Kidney tubule cell (primary cell): ENCODE results near the gene GRIK4.
A peak's percentile ranks its signal among the peaks of the same experiment; 100 is the strongest.
"Not testable (repeated sequence)": the region's sequence is repeated elsewhere in the genome, so short reads cannot be mapped to it uniquely, and the experiment has no call there.

Experiments used
- DNase-seq: peaks from one replicate; pipeline ENCODE4 v3.0.0-alpha.2; 2018; ENCODE audit warnings: low spot score

Gene GRIK4, protein sequence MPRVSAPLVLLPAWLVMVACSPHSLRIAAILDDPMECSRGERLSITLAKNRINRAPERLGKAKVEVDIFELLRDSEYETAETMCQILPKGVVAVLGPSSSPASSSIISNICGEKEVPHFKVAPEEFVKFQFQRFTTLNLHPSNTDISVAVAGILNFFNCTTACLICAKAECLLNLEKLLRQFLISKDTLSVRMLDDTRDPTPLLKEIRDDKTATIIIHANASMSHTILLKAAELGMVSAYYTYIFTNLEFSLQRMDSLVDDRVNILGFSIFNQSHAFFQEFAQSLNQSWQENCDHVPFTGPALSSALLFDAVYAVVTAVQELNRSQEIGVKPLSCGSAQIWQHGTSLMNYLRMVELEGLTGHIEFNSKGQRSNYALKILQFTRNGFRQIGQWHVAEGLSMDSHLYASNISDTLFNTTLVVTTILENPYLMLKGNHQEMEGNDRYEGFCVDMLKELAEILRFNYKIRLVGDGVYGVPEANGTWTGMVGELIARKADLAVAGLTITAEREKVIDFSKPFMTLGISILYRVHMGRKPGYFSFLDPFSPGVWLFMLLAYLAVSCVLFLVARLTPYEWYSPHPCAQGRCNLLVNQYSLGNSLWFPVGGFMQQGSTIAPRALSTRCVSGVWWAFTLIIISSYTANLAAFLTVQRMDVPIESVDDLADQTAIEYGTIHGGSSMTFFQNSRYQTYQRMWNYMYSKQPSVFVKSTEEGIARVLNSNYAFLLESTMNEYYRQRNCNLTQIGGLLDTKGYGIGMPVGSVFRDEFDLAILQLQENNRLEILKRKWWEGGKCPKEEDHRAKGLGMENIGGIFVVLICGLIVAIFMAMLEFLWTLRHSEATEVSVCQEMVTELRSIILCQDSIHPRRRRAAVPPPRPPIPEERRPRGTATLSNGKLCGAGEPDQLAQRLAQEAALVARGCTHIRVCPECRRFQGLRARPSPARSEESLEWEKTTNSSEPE

DNA sequence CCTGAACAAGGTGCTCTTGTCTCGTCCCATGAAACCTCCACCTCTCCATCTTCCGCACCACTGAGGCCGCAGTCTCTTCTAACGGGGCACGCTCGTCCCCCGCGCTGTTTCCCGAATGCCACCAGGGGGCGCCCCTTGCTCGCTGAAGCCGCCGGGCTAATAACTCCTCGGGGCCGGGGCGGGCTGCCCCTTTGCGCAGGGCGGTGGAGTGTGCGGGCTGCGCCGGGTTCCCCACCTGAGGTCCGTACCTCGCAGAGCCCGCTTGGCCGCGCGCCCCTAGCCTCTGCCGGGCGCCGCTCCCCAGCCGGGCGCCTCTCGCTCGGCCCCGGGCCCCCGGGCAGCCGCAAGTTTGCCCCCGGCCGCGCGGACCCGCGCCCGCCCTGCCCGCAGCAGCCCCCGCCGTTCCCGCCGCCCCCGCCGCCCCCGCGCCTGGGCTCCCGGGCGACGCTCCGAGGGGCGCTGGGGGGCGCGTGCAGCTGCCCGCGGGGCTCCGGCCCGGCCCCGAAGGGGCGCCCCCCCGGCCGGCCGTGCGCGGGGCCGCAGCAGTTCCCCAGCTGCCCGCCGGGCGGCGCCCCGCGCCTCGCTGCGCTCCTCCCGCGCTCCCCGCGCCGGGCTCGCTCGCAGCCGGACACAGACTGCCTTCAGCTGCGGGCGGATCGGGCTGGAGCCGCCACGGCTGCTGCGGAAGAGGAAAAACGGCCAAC lies at the start of gene GRIK4:
GRIK4 (plus strand) TSS at position 633 of the 704 bp plus-strand sequence. CDS start 148,571 bp downstream, outside the sequence.
- peak; percentile 71 for DNase-seq

DNA sequence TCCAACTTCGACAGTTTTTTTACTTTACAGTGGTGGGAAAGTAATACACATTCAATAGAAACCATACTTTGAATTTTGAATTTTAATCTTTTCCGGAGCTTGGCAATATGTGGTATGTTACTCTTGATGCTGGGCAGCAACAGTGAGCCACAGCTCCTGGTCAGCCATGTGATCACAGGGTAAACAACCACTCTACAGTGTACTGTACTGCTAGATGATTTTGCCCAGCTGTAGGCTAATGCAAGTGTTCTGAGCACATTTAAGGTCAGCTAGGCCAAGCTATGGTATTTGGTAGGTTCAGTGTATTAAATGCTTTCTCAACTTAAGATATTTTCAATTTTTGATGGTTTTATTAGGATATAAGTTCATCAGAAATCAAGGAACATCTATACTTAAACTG lies 48.7 kb upstream of the GRIK4 start:
- DNase-seq = no peak

DNA sequence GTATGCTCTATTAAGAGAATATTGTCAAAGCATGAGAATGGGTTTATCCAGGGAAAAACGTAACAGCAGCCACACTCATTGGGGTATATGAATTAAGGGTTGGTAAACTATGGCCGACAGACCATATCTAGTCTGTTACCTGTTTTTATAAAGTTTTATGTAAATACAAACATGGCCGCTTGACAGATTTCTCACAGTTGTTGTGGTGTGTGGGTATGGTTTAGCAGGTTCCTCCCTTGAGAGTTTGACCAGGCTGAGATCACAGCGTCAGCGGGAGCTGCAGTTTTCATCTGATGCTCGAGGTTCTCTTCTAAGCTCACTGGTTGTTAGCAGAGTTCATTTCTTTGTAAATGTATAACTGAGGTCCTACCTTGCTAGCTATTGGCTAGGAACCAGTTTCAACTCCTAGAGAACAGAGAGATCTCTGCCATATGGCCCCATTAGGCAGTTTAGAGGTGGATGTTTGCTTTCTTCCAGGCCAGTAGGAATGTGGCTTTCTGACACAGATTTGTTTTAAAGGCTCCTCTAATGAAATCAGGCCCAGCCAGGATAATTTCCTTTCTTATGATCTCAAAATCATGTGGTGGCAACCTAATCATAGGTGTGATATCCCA lies 45.5 kb upstream of the GRIK4 start:
- DNase-seq = no peak

DNA sequence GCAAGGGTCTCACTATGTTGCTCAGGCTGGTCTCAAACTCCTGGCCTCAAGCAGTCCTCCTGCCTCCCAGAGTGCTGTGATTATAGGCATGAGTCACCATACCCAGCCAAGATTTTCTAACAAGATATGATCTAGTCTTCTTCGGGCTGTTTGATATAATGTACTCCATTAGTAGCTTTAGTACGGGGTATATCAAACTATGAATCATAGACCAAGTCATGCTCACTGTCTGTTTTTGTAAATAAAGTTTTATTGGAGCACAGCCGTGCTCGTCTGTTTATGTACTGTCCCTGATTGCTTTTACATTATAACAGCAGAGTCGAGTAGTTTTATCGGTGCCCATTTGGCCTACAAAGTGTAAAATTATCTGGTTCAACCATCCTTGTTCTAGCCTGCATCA lies 43.9 kb upstream of the GRIK4 start:
- DNase-seq = no peak

DNA sequence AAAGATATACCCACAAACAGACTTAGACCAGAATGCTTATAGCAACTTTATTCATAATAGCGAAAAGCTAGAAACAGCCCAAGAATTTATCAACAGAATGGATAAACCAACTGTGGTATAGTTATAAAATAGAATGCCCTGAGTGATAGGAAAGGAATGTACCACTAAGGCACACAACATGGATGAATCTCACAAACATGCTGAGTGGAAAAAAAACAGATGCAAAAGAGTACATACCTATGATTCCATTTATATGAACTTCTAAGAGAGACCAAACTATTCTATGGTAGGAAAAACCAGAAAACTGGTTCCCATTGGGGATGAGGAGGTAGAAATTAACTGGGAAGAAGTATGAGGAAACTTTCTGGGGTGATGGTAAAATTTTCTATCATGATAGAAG lies 40.4 kb upstream of the GRIK4 start:
- peak; percentile 38 for DNase-seq

DNA sequence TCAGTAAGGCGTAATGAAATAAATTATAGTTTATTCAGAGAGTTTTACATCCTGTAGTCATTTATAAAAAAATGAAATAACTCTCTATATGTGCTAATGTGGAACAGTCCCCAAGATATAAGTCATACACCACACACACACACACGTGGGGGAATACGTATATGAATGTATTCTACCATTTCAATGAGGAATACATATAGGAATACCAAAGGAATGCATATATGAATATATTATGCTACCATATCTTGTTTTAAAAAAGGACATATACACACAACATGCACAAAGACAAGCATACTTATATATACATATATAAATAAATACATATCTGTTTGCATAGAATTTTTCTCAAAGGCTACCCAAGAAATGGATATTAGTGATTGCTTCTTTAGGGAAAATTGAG lies 39.6 kb upstream of the GRIK4 start:
- no peak for DNase-seq

DNA sequence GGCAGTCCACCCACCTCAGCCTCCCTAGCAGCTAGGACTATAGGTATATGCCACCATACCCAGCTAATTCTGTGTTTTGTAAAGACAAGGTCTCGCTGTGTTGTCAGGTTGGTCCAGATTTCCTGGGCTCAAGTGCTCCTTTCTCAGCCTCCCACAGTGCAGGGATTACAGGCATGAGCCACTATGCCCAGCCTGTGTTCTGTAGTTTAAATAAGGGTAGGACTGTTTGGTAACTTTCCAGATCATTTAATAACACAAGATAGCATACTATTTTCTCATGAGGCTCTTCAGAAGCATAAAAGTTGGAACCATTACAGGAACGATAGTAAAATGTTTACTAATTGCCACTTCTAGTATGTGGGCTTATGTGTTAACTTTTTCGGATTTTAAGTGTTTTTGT lies 38.0 kb upstream of the GRIK4 start:
- no peak for DNase-seq

DNA sequence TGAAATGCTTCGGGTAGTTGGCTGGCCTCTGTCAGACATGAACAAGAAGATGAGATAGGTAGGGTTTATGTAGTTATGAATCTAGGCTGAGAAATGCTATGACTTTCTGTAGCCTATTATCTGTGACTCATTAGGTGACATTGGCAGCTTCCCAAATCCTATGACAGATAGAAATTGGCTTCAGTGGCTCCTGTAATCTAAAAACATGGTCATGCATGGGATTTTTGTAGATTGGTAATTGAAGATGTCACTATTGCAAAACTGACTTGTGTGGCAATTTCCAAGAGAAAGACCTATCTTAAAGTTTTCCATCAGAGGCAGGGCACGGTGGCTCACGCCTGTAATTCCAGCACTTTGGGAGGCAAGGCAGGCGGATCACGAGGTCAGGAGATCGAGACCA lies 29.4 kb upstream of the GRIK4 start:
- DNase-seq = peak; percentile 66

DNA sequence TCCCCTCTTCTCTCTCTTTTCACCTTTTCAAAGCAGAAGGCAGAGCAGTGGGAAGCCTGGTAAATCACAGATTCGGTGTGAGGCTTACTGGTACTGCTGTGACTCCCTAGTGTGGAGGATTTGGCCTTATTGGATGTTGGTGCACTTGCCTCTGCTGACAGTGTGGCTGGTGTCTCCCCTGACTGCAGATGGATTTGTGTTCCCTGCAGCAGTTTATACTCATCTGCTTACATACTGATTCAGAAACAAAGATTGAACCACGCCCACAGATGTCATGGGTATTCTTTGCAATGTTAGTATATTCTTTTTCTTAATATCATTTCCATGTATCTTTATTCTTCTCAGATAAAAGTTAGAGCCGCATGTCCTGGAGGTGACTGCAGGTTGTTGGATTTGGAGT lies 26.8 kb upstream of the GRIK4 start:
- DNase-seq = no peak

DNA sequence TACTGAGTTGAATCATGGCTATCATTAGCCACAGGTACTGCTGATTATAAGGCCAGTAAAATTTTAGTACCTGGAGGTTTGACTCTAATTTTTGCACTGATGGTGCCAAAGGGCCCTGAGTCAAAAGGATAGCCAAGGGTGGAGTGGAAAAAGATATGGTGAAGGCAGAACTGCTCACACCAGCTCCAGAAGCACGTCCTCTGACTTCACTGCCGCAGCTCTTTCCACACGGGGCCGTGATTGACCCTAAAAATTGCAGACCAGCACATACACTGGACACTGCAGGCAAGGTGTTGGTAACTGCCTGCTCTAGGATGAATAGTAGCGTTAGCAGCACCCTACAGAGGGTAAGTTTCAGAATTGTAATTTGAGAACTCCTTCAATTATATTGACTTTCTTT lies 25.4 kb upstream of the GRIK4 start:
- DNase-seq = no peak

DNA sequence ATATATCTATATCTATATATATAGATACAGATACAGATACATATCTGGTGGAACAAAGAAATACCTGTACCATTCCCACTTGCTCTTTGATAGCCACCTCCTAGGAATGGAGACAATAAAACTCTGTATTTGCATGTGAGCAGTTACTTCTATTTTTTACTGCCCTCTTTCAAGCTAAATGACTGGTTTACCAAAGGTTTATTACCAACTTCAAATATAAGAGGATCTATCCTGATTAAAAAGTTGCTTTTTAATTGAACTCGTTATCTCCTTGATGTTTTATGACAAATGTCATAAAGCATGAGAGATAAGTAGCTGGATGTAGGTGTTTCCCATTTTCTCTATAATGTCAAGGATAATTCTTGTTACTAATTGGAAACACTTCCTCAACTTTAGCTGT lies 21.7 kb upstream of the GRIK4 start:
- DNase-seq = no peak

DNA sequence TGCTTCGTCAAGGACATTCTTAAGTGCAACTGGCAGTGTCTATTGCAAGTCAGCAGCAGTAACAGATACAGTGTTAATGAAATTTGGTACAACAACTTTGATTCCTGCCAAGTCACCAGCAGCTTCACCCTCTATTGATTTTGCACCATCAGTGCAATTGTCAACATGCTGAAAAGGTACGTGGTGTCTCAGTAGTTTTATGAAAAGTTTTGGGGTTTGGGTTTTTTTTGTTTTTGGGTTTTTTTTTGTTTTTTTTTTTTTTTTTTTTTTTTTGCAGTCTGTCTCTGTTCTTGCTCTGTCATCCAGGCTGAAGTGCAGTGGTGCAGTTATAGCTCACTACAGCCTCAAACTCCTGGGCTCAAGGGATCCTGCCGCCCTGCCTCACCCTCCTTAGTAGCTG lies 19.1 kb upstream of the GRIK4 start:
- DNase-seq = no peak

DNA sequence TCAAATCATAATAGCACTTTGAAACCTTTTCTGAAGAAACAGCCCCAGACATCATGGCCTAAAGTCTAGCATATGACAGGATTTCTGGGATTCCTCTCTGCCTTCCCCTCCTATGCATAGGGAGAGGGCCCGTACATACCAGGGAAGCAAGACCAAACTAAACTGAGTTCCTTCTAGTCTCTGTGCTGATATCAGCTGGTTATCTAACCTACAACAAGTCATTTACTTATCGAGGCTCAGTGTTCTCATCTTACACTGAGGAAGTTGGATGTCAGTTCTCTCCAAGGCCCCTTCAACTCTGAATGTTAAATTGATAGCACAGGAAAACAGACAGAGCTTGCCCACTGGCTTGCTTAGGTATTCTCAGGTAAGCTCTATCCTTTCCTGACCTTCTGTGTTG lies 17.0 kb upstream of the GRIK4 start:
- DNase-seq = no peak

DNA sequence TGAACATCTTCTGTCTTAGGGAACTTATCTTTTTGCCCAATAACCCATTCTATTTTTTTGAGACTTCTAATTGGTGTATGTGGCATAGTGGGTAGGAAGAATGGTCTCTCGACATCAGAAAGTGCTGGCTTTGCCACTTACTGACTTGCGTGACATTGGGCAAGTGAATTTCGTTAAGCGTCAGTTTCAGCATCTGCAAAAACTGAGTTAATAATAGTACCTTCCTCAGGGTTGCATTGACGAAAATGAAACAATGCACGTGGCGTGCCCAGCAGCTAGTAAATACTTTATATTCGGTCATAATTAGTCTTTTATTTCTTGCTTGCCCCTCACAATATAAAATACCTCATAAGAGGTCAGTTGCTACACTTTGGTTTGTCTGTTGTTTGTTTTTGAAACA lies 12.5 kb upstream of the GRIK4 start:
- no peak for DNase-seq

DNA sequence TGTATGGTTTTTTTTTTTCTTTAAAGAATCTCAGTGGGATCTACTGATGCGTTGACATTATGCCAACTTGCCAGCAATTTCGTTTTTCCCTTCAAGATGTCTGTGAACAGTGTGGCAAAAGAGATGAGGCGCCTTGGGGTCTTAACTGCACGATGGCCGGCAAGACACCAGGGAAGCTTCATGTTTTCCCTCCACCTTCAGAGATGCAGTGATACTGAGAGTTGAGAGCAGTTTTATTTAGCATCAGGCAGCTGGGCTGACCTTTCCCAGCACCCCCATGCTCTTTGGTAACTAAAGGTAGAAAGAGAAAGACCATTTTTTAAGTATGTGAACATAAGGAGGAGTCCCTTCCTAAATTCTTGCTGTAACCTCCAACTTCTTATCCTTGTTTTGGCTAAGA lies 11.7 kb upstream of the GRIK4 start:
- DNase-seq = no peak

DNA sequence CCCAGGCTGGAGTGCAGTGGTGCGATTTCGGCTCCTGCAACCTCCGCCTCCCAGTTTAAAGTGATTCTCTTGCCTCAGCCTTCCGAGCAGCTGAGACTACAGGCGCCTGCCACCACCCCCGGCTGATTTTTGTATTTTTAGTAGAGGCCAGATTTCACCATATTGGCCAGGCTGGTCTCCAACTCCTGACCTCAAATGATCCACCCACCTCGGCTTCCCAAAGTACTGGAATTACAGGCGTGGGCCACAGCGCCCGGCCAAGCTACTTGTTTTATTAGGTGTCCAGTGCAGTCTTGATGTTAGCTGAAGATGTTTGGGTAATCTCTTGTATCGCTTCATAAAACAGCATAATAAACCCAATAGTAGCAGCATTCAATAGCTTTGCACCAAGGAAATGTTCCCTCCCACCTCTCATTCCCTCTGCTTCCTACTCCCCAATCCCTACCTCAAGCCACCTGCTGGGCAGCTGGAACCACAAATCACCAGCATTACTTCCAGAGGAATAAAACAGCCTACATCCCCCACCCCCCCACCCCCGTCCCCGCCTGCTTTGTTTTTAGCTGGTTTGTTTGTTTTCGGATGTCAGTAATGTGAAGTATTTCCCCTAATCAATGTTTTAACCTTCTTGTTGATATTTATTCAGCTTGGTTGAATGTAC lies 11.0 kb upstream of the GRIK4 start:
- no peak for DNase-seq

DNA sequence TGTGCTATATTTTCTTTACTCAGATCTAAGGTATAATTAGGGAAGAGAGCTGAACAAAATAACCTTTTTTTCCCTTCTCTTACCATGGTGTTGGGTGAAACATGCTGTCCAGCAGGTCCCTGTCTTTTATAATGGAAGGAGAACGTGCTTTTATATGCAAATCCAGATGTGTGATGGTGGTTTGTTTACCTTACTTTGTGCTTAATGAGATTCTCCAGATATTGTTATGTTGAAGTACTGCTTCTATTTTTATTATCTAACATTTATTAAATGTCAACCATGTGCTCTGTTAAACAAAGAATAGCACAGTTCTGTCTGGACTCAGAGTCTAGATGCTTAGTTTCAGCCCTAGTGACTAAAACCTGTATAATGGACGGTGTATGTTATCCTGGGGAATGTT lies 10.1 kb upstream of the GRIK4 start:
- no peak for DNase-seq

DNA sequence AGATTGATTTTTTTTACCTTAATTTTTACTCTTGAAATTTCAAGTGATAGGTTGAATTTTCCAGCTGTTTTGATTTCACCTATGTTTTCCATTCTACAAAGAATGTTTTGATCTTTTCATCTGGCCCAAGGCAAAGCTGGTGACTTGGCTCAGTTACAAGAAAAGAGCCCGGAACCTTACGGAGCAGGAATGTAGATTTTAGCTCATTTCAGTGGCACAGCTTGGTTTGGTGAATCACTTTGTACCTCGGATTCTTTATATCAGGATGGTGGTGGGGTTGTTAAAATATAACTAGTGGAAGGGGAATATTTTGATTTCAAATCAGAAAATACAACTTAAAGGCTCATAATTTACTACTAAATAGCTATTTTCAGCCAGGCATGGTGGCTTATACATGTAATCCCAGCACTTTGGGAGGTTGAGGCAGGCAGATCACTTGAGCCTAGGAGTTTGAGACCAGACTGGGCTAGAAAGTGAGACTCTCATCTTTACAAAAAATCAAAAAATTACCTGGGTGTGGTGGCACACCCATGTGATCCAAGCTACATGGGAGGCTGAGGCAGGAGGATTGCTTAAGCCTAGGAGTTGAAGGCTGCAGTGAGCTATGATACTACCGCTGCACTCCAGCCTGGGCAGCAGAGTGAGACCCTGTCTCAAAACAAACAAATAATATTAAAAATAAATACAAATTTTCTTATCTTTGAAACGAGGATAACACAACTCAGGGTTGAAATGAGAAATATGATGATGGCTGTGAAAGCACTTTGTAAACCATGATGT lies 9.4 kb upstream of the GRIK4 start:
- DNase-seq = peak; percentile 58

DNA sequence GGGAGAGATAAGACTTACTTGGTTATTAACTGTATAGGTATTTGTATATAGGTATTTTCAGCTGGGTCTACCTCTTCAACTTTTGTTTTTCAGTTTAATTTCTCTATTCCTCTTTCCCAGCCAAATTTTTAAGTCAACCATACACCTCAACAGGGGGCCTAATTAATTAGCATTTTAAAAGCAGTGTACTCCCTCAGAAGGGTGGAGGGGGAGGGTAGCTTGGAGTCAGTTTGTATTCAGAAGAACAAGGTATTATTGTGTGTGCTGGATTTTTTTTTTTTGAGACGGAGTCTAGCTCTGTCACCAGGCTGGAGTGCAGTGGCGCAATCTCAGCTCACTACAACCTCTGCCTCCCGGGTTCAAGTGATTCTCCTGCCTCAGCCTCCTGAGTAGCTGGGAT lies 8.0 kb upstream of the GRIK4 start:
- not testable (repeated sequence) for DNase-seq

DNA sequence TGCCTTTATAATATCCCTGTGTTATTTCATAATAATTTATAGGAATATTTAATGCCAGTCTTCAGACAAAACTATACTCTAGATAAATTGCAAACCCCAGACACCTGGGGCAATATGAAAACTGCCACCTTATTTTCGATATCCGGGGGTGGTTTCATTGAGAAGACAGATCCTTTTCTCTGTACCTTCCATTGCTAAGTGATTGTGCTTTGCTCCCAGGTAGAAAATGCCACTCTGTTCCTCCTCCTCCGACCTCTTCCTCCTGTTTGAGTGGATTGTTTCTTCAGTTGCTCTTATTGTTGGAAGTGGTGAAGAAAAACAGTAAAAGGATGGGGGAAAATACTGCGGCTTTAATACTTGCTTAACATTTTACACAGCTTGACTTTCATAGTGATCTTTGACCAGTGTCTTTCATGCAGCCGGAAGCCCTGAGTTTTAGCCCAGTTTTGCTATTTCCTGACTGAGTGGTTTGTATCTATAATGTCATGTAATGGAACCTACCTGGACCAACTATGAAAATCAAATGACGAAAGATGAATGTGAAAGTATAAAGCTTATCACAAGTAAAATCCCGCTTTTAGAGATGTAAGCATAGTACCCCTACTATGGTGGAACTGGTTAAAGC lies 5.6 kb upstream of the GRIK4 start:
- no peak for DNase-seq
